ENCODE data around the gene RBFA.

GRCh38 chr18:80026363-80026762 lies 7.9 kb upstream of the RBFA start:
- TF ChIP-seq POLR2AphosphoS5 (IDR thresholded peaks at IDR 0.05): no peak
- no peak for TF ChIP-seq POLR2A (IDR thresholded peaks at IDR 0.05)
- no peak for TF ChIP-seq CTCF (IDR thresholded peaks at IDR 0.05)
